Stimulated activated CD4-positive, alpha-beta T cell treated with anti-CD3 and anti-CD28 coated beads, Interleukin-2, amount 100 ng/mL, for 4 hours (primary cell): ENCODE data around the gene IGFL1.
"Not testable (repeated sequence)": the region's sequence is repeated elsewhere in the genome, so short reads cannot be mapped to it uniquely, and the experiment has no call there.

ENCODE experiments used
- DNase-seq: peaks from one replicate; pipeline ENCODE4 v3.0.0-alpha.2; 2020; ENCODE audit warnings: low read depth

The IGFL1 gene

GRCh38 chr19:46225558-46226004 lies 4.0 kb upstream of the IGFL1 start:
- no peak for DNase-seq

- no peak for DNase-seq
Observed at GRCh38 chr19:46226438-46226973, 3.0 kb upstream of the IGFL1 start.

DNA sequence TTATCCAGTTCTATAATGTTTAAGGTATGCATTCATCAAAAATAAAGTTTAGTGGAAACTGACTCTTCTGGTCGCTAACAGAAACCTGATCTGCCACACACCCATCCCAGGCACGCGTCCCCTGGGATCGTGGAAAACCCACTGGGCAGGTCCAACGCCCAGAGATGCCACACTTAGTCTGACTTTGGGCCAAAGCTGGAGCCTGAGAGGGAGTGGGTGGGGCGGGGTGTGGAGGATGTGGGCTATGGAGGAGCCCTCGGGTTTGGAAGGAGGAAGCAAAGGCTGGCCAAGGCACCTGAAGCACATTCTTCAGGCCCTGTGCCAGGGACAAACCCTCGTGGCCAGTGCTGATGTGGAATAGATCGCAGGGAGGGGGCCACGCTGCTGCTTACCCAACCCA lies 2.5 kb downstream of the IGFL1 start:
- DNase-seq, result no peak

DNA sequence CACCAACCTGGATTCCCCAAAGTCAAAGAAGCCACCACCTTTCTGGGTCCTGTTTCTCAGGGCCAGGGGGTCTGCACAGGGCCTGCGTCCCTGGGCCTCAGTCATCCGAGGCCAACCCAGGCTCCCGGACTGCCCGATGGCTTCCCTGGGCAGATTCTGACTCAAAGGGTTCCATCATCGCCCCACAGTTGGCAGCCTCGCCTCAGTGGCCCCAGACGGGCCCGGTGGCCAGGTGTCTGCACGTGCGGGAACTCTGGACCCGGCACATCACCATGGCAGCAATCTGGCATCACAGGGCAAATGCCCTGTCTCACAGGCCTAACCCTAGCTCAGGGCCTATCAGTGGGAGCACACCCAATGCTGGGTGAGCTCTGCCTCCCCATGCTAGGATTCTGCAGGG lies 2.9 kb downstream of the IGFL1 start:
- no peak for DNase-seq

- no peak for DNase-seq
Observed at GRCh38 chr19:46232938-46233621, 3.5 kb downstream of the IGFL1 start.

DNA sequence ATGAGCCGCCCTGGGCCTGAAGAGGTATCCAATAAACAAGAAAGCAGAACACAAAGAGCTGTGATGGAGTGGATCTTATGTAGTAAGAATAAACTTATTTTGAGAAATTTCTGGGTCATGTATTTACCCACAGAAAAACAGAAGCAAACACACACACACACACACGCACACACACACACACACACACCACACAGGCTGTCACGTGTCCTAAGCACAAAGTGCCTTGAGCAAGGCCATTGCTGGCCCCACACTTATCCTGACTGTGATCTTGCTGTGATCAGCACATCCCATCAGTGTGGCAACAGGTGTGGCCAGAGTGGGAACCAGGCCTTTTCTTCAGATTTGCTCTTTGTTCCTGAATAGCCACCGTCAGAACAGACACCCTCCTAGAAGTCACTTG lies 4.3 kb downstream of the IGFL1 start:
- not testable (repeated sequence) for DNase-seq

DNA sequence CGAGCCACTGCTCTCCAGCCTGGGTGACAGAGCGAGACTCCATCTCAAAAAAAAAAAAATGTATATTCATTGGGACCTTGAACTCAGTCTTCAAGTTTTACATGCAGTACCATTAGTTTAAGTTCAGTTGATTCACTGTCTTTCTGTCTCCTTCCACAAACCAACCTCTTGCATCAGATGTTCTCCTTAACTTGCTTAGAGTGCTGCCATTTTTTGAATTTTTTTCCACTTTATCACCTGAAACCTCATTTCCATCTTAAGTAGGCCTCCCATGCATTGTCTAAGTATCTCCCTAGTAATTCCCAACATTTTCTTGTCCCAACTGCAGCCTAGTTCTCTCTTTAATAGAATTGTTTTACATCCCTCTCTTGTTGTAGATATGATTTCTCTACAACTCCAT lies 8.6 kb downstream of the IGFL1 start:
- DNase-seq, result not testable (repeated sequence)

GRCh38 chr19:46239193-46240024 lies 9.9 kb downstream of the IGFL1 start:
- no peak for DNase-seq

DNA sequence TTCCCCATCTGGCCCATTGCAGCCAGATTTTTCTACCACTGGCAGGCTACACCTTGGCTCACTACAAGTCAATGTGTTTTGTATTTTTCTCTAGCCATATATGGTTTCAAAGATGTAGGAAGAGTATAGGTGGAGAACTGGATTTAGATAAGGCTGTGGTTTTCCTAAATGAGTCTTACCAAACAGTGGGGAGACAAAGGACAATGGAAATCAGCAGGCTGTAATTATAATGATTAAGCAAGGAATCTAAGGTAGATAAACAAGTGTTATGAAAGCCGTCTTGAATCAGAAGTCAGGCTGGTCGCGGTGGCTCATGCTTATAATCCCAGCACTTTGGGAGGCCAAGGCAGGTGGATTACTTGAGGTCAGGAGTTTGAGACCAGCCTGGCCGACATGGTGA lies 11.2 kb downstream of the IGFL1 start:
- no peak for DNase-seq

DNA sequence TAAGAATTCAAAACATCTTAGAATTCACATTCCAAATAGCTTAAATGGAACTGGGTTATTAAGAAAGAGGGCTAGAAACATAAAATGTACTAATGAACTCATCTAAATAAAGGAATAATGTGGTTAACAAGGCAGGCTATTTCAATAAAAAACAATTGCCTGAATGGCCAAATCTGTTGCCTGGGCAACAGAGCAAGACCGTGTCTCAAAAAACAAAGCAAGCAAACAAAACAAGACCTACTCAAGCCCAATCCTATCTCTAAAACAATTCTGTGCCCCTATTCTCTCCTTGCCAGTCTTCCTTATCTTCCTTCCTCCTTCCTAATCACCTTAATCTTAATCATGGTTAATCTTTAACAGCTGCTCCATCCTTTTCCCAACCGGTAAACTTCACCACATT lies 12.1 kb downstream of the IGFL1 start:
- DNase-seq, result no peak

DNA sequence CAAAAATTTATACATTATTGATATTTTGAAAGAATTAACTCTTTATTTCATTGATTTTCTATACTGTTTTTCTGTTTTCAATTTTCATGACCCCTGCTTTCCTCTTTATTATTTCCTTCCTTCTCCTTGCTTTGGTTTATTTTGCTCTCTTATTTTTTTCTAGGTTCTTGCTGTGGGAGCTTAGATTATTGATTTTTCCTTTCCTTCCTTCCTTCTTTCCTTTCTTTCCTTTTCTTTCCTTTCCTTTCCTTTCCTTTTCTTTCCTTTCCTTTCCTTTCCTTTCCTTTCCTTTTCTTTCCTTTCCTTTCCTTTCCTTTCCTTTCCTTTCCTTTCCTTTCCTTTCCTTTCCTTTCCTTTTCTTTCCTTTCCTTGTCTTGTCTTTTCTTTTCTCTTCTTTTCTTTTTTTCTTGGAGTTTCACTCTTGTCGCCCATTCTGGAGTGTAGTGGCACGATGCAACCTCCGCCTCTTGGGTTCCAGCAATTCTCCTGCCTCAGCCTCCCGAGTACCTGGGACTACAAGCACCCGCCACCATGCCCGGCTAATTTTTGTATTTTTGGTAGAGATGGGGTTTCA lies 13.6 kb downstream of the IGFL1 start:
- DNase-seq, result not testable (repeated sequence)

DNA sequence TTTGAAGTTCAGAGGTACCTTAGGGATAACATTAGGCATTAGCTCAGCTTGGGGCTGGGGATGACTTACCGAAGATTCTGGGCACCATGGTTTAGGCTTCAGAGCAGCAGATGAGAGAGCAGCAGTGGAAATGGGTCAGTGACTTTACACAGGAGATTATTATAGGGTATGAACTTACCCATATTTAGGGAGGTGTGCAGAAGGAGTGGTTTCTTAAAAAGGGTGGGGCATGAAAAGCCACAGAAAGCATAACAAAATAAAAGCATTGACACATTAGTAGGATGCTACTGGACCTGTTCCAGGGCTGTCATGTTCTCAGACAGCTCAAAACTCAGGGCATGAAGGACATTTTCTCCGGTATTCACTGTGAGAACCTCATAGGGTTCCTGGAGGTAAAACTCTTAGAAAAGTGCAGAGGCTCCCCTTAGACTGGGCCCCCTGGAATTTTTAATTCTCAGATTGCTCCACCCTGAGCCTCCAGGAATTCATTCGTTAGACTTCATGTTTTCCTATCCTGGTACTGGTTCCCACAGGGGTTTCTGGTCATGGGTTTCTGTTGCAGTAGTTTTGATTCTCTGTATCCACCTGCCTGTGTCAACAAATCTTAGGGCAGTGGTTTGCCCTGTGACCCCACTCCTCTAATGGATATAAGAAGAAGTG lies 20.7 kb downstream of the IGFL1 start:
- no peak for DNase-seq

DNA sequence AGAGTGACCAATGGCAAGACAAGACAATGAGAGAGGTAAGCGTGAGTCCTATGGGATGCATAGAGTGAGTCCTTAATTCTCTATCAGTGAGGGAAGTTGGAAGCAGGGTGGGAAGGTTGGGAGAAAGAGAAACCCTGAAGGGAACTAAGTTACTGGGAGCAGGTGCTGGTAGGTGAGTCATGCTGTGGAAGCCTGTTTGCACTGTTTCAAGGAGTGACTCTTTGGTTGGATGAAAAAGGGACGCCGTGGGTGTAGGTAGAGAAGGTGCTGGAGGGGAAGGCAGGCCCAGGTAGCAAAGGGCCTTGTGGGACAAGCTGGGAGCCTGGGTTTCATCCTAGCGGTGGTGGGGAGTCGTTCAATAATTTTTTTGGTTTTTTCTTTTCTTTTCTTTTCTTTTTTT lies 21.9 kb downstream of the IGFL1 start:
- DNase-seq, result no peak

- DNase-seq, result no peak
Observed at GRCh38 chr19:46254776-46255175, 25.2 kb downstream of the IGFL1 start.

GRCh38 chr19:46256855-46257254 lies 27.3 kb downstream of the IGFL1 start:
- DNase-seq, result no peak

GRCh38 chr19:46261501-46261900 lies 32.0 kb downstream of the IGFL1 start:
- not testable (repeated sequence) for DNase-seq

DNA sequence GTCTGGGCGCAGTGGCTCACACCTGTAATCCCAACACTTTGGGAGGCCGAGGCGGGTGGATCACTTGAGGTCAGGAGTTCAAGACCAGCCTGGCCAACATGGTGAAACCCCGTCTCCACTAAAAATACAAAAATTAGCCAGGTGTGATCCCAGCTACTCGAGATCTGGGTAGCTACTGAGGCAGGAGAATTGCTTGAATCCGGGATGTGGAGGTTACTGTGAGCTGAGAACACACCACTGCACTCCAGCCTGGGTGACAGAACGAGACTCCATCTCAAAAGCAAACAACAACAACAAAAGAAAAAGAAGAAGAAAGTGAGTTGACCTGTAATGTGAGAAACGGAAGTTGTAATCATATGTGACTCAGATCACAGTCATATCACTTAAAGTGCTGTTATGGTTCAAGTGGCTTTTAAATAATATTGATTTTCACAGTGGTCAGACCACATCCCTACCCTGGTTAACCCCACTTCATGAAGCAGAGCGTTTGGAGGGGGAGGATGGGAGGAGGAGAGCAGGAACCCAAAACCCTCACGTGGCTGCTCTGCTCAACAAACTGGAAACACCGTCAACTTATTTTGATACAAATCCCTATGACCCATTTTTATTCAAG lies 33.2 kb downstream of the IGFL1 start:
- peak; percentile 9 for DNase-seq

GRCh38 chr19:46264801-46265200 lies 35.3 kb downstream of the IGFL1 start:
- not testable (repeated sequence) for DNase-seq

- peak; percentile 56 for DNase-seq
Observed at GRCh38 chr19:46265217-46265828, 35.8 kb downstream of the IGFL1 start.

DNA sequence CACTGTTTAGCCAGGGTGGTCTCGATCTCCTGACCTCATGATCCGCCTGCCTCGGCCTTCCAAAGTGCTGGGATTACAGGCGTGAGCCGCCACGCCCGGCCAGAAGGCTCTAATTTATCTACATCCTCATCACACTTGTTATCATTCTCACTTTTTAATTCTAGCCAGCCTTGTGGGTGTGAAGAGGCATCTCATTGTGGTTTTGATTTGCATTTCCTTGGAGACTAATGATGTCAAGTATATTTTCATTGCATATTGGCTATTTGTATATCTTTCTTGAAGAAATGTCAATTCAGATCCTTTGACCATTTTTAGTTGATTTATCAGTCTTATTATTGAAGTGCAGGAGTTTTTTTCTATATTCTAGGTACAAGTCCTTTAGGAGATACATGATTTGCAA lies 39.6 kb downstream of the IGFL1 start:
- DNase-seq, result no peak

DNA sequence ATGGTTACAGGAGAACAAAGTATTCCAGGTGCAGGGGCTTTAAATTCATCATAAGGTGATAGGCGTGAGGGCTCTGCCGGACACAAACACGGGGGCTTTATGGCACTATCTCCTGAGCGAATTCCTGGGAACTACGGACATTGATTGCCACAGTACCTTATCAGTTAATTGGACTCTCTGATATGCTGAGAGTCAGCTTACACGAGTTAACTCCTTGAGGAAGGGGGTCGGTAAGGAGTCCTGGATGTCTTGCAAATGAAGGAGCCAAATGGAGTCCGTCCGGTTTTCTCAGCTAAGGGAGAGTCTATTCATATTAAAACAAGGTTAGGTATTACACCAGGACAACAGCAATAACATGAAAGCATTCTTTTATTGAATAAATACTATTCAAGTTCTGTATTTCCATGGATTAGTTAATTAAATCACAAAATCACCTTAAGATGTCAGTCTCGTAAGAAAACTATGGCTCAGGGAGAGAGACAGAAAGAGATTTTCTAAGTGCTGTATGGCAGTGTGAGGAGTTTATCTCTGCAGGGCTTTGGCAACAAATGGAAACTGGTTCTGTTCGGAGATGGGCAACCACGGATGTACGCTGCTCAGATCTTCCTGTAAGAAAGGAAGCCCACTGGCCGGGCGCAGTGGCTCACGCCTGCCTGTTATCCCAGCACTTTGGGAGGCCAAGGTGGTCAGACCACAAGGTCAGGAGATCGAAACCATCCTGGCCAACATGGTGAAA lies 41.1 kb downstream of the IGFL1 start:
- no peak for DNase-seq
